ENCODE measurements around the gene CNTNAP5.

DNA sequence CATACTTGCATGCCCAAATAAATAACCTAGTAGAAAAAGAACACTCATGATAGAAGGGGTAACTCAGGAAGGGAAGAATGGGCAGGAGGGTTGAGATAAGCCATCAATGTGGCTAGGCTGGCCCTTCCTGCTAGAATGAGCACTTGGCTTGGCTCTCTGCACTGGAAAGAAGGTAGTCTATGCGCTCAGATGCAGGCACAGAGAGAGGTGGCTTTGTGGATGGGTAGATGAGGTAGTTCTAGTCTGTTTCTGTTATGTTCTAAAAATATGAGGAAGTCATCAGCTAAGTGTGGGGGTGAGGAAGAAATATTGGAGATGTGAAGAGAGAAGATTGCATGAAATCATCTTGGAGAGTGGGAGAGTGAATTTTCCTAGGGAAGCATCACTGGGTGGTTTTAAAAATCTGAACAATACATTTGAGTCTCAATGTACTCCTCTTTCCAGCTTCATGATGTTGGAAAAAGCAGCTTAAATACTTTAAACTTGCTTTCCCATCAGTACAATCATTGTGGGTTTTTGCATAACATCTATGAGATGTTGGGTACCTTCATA lies 357.1 kb downstream of the CNTNAP5 start:
- TF ChIP-seq CTCF (conservative IDR thresholded peaks at IDR 0.05; ENCODE audit: low read depth, low read length) (no peak), EZH2 (IDR thresholded peaks at IDR 0.05; ENCODE audit: borderline replicate concordance, low read depth, low read length, poor library complexity, severe bottlenecking) (no peak)
